ENCODE measurements around the gene TMEM101.

TMEM101 gene

DNA sequence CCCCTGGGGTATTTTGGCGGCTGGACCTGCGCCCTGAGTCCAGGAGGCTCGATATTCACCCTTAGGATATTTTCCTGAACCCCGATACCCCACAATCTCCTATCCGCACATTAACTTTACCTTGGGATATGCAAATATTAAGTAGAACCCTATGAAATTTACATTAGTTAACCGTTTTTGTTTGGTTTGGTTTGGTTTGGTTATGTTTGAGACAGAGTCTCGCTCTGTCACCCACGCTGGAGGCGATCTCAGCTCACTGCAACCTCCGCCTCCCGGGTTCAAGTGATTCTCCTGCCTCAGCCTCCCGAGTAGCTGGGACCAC is 19.7 kb downstream of the TMEM101 start:
- TF ChIP-seq FOXP2 (optimal IDR thresholded peaks at IDR 0.05; ENCODE audit: borderline replicate concordance, extremely low read depth, extremely low read length, insufficient read depth): no peak
- no peak for TF ChIP-seq SIN3A (IDR thresholded peaks at IDR 0.05; ENCODE audit: borderline replicate concordance, insufficient read depth, low read length)
- no peak for TF ChIP-seq TAF1 (IDR thresholded peaks at IDR 0.05; ENCODE audit: borderline replicate concordance, insufficient read depth, low read length)

DNA sequence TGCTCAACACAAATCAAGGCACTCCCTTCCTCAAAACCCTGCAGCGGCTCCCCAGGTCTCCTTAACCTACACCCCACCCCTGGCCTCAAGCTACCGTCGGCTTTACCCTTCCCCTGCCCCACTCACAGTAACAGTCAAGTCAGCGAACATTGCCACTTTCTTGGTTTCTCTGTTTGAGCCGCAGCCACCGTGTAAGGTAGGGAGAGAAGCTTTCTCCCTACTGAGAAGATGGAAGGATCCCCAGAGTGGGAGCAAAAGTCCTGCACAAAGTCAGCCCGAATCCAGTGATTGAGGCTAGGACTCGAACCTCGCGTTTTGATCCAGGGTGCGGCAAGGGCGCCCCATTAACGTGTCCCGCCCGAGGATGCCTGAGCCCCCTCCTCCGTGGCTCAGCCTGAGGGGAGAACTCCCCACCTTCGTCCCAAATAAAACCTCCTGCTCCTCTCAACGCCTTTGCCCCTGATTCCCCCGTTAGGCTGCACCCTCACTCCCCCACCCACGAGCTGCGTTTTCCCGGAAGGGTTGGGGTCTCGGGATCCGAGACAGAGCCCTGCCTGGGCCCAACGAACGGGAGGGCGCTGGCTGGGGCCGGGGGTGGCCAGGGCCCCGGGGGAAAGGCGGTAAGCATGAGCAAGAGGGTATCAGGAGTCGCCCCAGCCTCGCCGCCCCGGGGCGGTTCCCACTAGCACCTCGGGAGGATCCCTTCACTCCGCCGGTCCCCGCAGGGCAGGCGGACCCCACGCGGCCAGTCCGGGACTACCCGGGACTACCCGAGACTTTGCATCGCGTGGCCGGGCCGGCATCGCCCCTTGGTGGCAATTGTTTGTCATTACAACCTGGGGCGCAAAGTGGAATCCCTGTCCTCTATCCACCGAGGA is 20.3 kb downstream of the TMEM101 start:
- TF ChIP-seq, protein P1, sequence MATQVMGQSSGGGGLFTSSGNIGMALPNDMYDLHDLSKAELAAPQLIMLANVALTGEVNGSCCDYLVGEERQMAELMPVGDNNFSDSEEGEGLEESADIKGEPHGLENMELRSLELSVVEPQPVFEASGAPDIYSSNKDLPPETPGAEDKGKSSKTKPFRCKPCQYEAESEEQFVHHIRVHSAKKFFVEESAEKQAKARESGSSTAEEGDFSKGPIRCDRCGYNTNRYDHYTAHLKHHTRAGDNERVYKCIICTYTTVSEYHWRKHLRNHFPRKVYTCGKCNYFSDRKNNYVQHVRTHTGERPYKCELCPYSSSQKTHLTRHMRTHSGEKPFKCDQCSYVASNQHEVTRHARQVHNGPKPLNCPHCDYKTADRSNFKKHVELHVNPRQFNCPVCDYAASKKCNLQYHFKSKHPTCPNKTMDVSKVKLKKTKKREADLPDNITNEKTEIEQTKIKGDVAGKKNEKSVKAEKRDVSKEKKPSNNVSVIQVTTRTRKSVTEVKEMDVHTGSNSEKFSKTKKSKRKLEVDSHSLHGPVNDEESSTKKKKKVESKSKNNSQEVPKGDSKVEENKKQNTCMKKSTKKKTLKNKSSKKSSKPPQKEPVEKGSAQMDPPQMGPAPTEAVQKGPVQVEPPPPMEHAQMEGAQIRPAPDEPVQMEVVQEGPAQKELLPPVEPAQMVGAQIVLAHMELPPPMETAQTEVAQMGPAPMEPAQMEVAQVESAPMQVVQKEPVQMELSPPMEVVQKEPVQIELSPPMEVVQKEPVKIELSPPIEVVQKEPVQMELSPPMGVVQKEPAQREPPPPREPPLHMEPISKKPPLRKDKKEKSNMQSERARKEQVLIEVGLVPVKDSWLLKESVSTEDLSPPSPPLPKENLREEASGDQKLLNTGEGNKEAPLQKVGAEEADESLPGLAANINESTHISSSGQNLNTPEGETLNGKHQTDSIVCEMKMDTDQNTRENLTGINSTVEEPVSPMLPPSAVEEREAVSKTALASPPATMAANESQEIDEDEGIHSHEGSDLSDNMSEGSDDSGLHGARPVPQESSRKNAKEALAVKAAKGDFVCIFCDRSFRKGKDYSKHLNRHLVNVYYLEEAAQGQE (IDR thresholded peaks at IDR 0.05; ENCODE audit: insufficient read depth in 1 of 2, low read depth in 2 of 2, low read length in 2 of 2): no peak
- no peak for TF ChIP-seq POLR2AphosphoS5 (IDR thresholded peaks at IDR 0.05; ENCODE audit: low read depth, low read length)
- no peak for TF ChIP-seq SIN3A (IDR thresholded peaks at IDR 0.05; ENCODE audit: borderline replicate concordance, insufficient read depth, low read length)
- no peak for TF ChIP-seq TAF1 (IDR thresholded peaks at IDR 0.05; ENCODE audit: borderline replicate concordance, insufficient read depth, low read length)
- TF ChIP-seq FOXP2 (optimal IDR thresholded peaks at IDR 0.05; ENCODE audit: borderline replicate concordance, extremely low read depth, extremely low read length, insufficient read depth): no peak

DNA sequence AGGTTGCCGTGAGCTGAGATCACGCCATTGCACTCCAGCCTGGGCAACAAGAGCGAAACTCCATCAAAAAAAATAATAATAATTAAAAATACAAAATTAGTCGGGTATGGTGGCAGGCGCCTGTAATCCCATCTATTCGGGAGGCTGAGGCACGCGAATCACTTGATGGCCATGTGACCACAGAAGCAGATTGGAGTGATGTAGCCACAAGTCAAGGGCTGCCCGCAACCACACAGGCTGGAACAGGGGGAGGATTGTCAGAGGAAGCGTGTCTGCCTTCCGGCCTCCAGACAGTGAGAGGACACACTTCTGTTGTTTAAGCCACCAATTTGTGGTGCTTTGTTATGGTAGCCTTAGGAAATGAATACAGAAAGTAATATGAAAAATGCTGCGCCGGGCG is 22.1 kb downstream of the TMEM101 start:
- no peak for TF ChIP-seq POLR2AphosphoS5 (IDR thresholded peaks at IDR 0.05; ENCODE audit: low read depth, low read length)
- no peak for TF ChIP-seq TAF1 (IDR thresholded peaks at IDR 0.05; ENCODE audit: borderline replicate concordance, insufficient read depth, low read length)
- TF ChIP-seq FOXP2 (optimal IDR thresholded peaks at IDR 0.05; ENCODE audit: borderline replicate concordance, extremely low read depth, extremely low read length, insufficient read depth): no peak
- no peak for TF ChIP-seq SIN3A (IDR thresholded peaks at IDR 0.05; ENCODE audit: borderline replicate concordance, insufficient read depth, low read length)
- TF ChIP-seq, protein P1 (IDR thresholded peaks at IDR 0.05; ENCODE audit: insufficient read depth in 1 of 2, low read depth in 2 of 2, low read length in 2 of 2): no peak

DNA sequence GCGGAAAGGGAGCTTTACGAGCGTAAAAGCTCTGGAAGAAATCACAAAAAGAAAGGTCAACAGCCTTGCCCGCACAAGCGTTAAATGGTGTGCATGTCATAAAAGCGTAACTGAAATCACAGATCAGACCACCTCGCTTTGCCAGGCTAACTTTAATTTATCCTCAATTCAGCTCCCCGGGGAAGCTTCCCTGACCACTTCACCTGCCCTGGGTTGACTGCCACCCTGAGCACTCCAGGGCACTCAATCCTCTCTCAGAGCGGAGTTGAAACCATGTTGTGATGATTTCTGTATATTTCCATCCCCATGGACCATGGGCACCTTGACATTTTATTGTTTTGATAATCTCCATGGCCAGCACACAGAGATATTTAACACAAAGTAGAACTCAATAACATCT is 26.5 kb downstream of the TMEM101 start:
- TF ChIP-seq, protein P1 (IDR thresholded peaks at IDR 0.05; ENCODE audit: insufficient read depth in 1 of 2, low read depth in 2 of 2, low read length in 2 of 2): no peak
- no peak for TF ChIP-seq FOXP2 (optimal IDR thresholded peaks at IDR 0.05; ENCODE audit: borderline replicate concordance, extremely low read depth, extremely low read length, insufficient read depth)
- TF ChIP-seq TAF1 (IDR thresholded peaks at IDR 0.05; ENCODE audit: borderline replicate concordance, insufficient read depth, low read length): no peak
- no peak for TF ChIP-seq POLR2AphosphoS5 (IDR thresholded peaks at IDR 0.05; ENCODE audit: low read depth, low read length)
- no peak for TF ChIP-seq SIN3A (IDR thresholded peaks at IDR 0.05; ENCODE audit: borderline replicate concordance, insufficient read depth, low read length)

DNA sequence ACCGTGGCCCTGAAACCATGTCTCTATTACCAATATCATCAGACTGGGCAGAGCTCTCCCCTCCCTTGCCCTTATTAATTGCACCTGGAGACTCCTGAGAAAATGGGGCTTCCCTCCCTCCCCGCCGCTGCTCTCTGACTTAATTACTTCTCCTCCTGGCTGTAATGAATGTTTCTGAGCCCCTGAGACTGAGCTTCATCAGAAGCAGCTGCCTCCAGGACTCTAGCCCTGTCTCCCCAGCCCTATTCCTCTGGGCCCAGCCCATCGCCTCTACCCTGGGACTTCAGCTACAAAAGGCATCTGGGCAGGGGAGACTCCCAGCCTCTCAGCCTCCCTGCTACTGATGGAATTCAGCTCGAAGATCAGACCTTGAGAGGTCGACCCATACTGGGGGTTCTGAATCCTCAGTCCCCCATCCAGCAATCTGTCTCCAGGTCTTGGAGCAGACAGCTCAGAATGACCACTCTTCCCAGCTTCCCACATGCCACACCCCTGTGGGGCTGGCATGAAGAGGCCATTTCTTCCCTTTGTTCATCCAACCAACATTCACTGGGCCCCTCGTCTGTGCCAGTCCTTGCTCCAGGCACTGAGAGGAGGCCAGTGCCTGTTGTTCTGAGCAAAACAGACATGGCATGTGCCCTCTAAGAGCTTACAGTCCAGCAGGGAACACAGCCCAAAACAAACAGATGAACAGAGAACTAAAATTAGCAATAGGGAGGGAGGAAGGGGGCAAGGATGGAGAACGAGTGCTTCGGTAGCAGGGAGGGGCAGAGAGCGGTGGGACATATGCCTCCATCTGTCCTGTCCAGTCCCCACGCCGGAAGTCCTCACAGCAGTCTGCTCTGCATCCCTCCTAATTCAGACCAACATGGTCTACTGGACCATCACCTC is 27.4 kb downstream of the TMEM101 start:
- no peak for TF ChIP-seq TAF1 (IDR thresholded peaks at IDR 0.05; ENCODE audit: borderline replicate concordance, insufficient read depth, low read length)
- TF ChIP-seq, protein P1 (IDR thresholded peaks at IDR 0.05; ENCODE audit: insufficient read depth in 1 of 2, low read depth in 2 of 2, low read length in 2 of 2): no peak
